ENCODE measurements around the gene DTD2.
A peak's percentile ranks its signal among the peaks of the same experiment; 100 is the strongest.

The DTD2 gene

GRCh38 chr14:31456841-31457664 lies at the start of gene DTD2:
Gene DTD2 (minus strand): TSS chr14:31457506. CDS start chr14:31457393, 113 bp downstream.
- H3K27ac ChIP-seq (ENCODE audit: low read length) = peak within 1 kb of the TSS; percentile 65
- H2AFZ ChIP-seq (ENCODE audit: low read length) = peak within 1 kb of the TSS; percentile 77
- no peaks in the 10 kb centered on the region for H3K27me3 ChIP-seq (replicated peaks; ENCODE audit: insufficient read depth, low read length)
- peak; percentile 90 for DNase-seq
- peaks cover 9% of the 10 kb centered on the region; the same call in 1 of the 2 replicates for H3K79me2 ChIP-seq (ENCODE audit: low read length)
- peak within 1 kb of the TSS; percentile 74; the same call in 1 of the 2 replicates for H3K4me2 ChIP-seq (ENCODE audit: low read depth, low read length)
- no peaks in the 10 kb centered on the region for H4K20me1 ChIP-seq (ENCODE audit: insufficient read depth, low read length)
- H3K9me3 ChIP-seq (replicated peaks; ENCODE audit: insufficient read depth, low read length) = no peaks in the 10 kb centered on the region
- H3K4me3 ChIP-seq (ENCODE audit: low read length) = peak within 1 kb of the TSS; percentile 85
- H3K9me2 ChIP-seq (replicated peaks; ENCODE audit: insufficient read depth, low read length) = no peaks in the 10 kb centered on the region
- no peak for TF ChIP-seq EZH2 (optimal IDR thresholded peaks at IDR 0.05; ENCODE audit: low read depth, low read length)
- TF ChIP-seq EZH2phosphoT487 (IDR thresholded peaks at IDR 0.05; ENCODE audit: low read length) = no peak
- no peak for TF ChIP-seq CTCF (IDR thresholded peaks at IDR 0.05; ENCODE audit: low read length)
- peak within 1 kb of the TSS; percentile 83 for H3K9ac ChIP-seq (ENCODE audit: low read length)
- no peaks in the 10 kb centered on the region for H3K36me3 ChIP-seq (replicated peaks; ENCODE audit: insufficient read depth, low read length)
- no peaks in the 10 kb centered on the region for H3F3A ChIP-seq (ENCODE audit: insufficient read depth, low read length)
- no peaks in the 10 kb centered on the region; the same call in 1 of the 2 replicates for H3K4me1 ChIP-seq (ENCODE audit: low read length)

DNA sequence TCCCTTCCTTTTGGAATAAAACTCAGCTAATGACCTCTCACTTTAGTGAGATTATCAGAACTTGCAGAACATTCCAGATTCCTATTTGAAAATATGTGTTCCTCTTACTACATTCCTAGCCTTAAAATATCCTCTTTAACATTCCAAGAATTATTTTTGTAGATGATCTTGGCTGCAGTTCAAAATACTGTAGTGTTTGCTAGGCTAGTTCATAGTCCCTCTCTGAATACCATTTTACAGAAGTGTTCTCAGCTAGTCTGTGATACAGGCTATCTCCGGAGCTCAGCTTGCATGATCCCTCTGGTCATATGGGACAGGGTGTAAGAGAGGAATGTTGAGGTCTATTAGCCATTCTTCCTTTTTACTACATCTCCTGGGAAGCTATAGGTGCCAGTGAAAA lies 48.1 kb upstream of the DTD2 start:
- no peak overlapping the region for H2AFZ ChIP-seq (ENCODE audit: low read length)
- no peak overlapping the region for H3K27ac ChIP-seq (ENCODE audit: low read length)
- no peaks in the 10 kb centered on the region for H3K36me3 ChIP-seq (replicated peaks; ENCODE audit: insufficient read depth, low read length)
- H3K9ac ChIP-seq (ENCODE audit: low read length) = no peak overlapping the region
- no peaks in the 10 kb centered on the region for H3F3A ChIP-seq (ENCODE audit: insufficient read depth, low read length)
- TF ChIP-seq EZH2phosphoT487 (IDR thresholded peaks at IDR 0.05; ENCODE audit: low read length) = no peak
- TF ChIP-seq CTCF (IDR thresholded peaks at IDR 0.05; ENCODE audit: low read length) = no peak
- no peak for TF ChIP-seq EZH2 (optimal IDR thresholded peaks at IDR 0.05; ENCODE audit: low read depth, low read length)
- H3K27me3 ChIP-seq (replicated peaks; ENCODE audit: insufficient read depth, low read length) = no peaks in the 10 kb centered on the region
- no peak overlapping the region for H3K4me3 ChIP-seq (ENCODE audit: low read length)
- no peaks in the 10 kb centered on the region for H3K4me1 ChIP-seq (ENCODE audit: low read length)
- no peak for DNase-seq
- no peaks in the 10 kb centered on the region for H3K9me2 ChIP-seq (replicated peaks; ENCODE audit: insufficient read depth, low read length)
- no peaks in the 10 kb centered on the region for H4K20me1 ChIP-seq (ENCODE audit: insufficient read depth, low read length)
- H3K79me2 ChIP-seq (ENCODE audit: low read length) = no peaks in the 10 kb centered on the region
- H3K4me2 ChIP-seq (ENCODE audit: low read depth, low read length) = no peak overlapping the region
- no peaks in the 10 kb centered on the region for H3K9me3 ChIP-seq (replicated peaks; ENCODE audit: insufficient read depth, low read length)

- Histone ChIP-seq H3K9me2 (replicated peaks; ENCODE audit: insufficient read depth, low read length) (no peaks in the 10 kb centered on the region), H3K79me2 (ENCODE audit: low read length) (no peaks in the 10 kb centered on the region), H3K4me2 (ENCODE audit: low read depth, low read length) (no peak overlapping the region), H4K20me1 (ENCODE audit: insufficient read depth, low read length) (no peaks in the 10 kb centered on the region), H3K36me3 (replicated peaks; ENCODE audit: insufficient read depth, low read length) (no peaks in the 10 kb centered on the region), H3K9me3 (replicated peaks; ENCODE audit: insufficient read depth, low read length) (no peaks in the 10 kb centered on the region), H3K27me3 (replicated peaks; ENCODE audit: insufficient read depth, low read length) (no peaks in the 10 kb centered on the region), H3K4me3 (ENCODE audit: low read length) (no peak overlapping the region), H3K27ac (ENCODE audit: low read length) (no peak overlapping the region), H2AFZ (ENCODE audit: low read length) (no peak overlapping the region), H3F3A (ENCODE audit: insufficient read depth, low read length) (no peaks in the 10 kb centered on the region), H3K9ac (ENCODE audit: low read length) (no peak overlapping the region), H3K4me1 (ENCODE audit: low read length) (no peaks in the 10 kb centered on the region)
- no peak for DNase-seq
- TF ChIP-seq EZH2 (optimal IDR thresholded peaks at IDR 0.05; ENCODE audit: low read depth, low read length) (no peak), CTCF (IDR thresholded peaks at IDR 0.05; ENCODE audit: low read length) (no peak), EZH2phosphoT487 (IDR thresholded peaks at IDR 0.05; ENCODE audit: low read length) (no peak)
These were observed 44.6 kb upstream of the DTD2 start for GRCh38 chr14:31501870-31502269.
